ENCODE results near the gene POLR2H.

The POLR2H gene

DNA sequence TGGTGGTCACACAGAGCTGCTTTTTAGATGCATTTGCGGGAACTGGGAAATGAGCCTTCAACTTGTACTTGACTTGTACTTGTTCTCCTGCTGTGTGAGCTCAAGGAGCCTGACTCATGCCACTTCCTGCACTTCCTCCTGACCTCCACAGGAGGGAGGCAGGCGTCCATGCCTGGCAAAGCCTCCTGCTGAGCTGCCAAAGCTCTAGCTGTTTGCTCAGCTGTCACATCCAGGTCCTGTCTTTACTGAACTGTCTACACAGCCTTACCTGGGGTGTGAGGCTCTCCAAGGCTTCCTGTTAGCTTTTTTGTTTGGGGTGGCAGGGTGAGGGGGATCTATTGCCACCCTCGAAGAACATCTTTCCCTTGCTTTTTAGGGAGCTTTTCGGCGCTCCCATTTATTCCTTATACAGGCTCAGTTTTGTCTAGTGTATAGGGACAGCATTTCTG, 10.1 kb downstream of the POLR2H start:
- DNase-seq (ENCODE audit: low read depth, low spot score): peak; percentile 81

DNA sequence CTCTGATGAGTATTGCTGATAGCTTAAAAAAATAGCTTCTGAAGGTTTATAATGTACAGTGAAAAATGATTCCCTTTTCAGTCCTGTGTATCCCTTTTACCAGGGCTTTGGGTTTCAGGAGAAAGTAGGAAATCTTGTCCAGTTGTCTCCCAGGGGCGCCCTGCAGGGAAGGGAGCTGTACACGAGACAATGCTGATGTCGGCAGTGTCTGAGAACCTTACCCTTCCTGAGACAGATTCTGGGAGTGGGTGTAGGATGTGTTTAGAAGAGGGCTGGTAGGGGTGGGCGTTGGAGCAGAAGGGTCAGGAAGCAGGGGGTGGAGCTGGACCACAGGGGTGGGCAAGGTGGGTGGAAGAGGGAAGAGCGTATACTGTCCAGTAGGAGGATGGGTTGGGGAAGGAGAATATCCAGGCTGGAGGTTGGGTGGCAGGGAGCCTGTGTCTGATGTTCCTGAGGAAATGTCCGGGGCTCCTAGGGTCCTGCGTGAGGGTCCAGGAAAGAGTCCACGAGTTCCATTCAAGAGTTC, 10.8 kb downstream of the POLR2H start:
- DNase-seq (ENCODE audit: low read depth, low spot score): no peak

DNA sequence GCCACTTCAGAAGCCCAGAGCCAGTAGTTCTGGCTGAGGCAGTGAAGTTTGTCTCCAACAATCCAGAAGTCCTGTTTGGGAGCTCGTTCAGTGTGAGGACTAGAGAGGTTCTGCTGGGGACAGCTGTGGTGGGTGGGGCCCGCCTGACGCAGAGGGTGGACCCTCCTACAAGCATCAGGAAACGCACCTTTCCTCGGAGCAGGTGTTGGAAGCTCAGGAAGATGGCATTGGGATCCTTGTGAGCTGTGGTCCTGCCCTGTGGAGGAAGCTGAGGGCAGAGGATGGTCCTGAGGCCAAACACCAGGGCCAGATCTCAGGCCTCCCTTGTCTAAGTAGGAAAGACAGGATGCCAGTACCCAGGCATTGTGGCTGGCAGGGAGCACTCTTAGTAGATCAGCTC, 11.4 kb downstream of the POLR2H start:
- no peak for DNase-seq (ENCODE audit: low read depth, low spot score)

DNA sequence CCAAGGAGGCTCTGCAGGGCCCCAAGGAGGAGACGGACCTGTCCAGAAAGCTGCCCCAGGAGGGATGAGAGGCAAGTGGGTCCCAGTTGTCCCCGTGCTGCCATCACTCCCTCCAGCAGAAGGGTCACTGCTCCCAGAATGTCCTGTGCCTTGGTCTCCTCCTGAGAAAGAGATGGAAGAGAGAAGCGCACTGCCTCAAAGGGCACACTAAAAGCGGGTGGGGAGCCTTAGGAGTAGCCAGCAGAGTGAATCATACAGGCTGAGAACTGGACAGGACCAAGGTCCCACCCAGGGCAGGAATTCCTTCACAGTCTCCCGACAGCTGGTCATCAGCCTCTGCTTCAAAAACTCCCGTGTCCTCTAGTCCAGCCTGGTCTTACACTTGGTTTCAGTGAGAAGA, 11.9 kb downstream of the POLR2H start:
- no peak for DNase-seq (ENCODE audit: low read depth, low spot score)

DNA sequence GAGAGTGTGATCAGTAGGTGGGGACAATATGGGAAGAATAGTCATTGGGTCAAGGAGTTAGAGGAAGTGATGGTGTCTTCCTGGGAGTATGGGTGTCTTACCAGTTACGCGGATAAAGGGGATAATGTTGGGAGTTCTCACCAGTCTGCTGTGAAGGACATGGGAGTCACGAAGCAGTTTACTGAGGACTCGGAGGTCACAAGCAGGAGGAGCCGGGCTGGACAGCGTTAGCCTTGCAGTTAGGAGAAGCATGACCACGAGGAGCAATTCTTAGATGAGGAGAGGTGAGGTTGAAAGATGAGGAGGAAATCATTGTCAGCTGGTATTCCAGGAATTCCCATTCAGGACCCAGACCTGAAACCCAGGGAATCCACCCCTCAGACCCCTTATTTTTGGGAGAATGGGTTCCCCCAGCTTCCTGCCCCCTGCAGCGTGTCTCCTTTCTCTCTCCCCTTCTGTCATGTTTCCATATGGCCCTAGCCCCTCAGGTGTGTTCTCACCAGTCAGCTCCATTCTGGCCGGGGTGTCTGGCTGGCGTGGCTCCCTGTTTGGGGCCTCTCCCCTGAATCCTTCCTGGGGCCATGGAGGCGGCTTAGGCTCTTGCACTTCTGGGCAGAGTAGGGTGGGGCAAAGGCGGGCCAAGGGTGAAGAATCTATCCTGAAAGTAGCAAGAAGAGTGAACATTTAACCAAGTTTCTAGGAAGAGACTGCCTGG, 14.4 kb downstream of the POLR2H start:
- no peak for DNase-seq (ENCODE audit: low read depth, low spot score)

DNA sequence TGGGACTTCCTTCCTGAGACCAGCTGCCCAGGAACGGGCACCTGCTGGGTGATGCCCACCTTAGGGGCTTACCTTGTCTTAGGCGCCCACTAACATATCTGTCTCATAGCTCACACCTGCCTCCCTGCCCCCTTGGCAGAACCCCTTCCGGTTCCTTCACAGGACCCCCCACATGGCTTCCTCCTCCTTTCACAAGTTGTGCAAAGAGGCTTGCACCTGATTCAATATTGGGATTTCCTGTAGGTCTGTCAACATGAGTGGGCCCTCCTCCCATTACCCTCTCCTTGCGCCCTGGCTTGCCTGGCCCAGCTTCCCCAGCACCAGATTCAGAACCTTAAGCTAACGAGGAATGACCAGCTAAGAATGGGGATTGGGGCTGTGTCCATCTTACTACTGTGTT, 15.9 kb downstream of the POLR2H start:
- no peak for DNase-seq (ENCODE audit: low read depth, low spot score)

DNA sequence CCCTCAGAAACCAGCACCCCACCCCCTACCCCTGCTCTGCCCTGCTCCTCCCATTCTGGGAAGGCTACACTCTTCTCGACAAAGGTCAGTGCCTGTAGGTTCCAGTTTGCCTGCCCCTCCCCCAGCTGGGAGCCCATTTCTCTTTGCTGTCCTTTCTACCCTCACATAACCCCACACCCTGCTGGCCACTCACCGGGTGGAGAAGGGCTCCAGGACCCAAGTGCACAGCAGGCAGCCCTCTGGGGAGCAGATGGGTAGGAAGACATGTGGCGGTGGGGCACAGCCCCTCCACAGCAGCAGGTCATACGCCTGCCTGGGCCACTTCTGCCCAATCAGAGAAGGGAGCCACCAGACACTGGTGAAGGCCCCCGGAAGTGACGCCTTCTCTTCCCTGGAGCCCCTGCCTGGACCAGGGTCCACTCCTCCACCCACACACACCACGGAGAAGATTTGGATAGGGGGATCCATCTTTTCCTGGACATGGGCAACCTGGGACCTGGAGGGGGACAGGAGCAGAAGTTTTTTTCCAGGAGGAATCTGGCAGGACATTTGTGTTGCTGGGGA, 16.5 kb downstream of the POLR2H start, which contains the start of gene THPO:
THPO (minus strand) TSS at position 326 of the 564 bp plus-strand sequence. CDS start 1,948 bp downstream, outside the sequence.
- no peak for DNase-seq (ENCODE audit: low read depth, low spot score)

DNA sequence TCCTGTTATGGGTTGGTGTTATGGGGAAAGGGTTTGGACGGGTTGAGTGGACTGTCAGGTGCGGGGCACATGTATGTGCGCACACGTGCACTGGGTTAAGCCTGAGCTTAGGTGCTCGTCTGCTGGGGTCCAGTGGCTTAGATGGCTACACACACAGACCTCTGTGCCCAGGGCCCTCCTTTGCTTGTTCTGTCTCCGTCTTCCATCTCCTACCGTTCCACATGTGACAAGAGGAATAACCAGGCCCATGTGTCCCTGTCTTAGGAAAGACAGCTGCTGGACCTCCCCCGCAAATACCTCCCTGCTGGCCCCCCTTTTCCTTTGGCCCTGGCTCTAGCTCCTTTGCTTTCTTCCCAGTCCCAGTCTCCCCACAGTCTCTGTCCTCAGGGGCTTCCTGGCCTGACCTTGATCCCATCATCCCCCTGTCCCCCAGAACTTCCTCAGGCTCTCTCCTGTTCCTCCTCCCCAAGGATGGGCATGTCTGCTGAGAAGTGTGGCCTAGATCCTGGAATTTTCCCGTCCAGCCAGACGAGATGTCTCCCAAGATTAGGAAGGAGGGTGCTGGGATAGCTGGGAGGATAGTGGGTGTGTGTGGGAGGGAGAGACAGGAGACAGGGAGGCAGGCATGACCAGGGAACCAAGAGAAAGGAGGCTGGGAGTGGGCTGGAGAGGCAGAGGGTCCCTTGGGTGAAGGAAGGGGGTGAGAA, 17.3 kb downstream of the POLR2H start:
- DNase-seq (ENCODE audit: low read depth, low spot score): no peak

DNA sequence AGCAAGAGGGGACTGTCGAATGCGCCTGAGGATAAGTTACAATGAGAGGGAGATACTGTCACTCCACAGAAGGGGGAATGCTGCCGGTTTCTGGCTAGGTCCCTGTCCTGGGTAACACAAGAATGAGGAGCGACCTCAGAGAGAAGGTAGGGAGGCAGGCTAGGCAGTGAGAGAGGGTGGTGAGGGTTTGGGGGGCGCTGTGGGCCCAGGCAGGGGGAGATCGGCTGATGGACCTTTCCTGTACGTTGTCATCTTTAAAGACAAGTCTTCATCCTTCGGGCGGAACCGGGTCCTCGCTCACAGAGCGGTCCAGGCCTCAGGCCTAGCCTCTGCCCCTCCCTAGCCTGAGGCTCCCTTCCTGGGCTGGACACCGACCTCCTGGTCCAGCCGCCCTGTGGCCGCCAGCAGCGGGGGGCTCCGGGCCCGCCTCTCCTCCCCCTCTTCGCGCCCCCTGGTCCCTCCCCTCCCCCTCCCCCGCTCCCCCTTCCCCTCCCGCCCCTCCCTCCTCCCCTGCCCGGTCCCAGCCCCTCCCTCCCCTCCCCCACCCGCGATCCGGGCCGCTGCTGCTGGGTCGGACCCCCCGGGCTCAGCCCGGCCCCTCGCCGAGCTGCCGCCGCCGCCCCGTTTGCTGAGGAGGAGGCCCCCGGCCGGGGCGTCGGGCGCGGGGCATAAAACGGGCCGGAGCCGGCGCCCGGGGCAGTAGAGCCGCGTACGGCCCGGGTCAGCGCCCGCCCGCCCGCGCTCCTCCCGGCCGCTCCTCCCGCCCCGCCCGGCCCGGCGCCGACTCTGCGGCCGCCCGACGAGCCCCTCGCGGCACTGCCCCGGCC, 18.1 kb downstream of the POLR2H start, which contains the start of gene CHRD:
CHRD (plus strand) TSS at position 697 of the 827 bp plus-strand sequence. CDS start 265 bp downstream, outside the sequence.
- no peak for DNase-seq (ENCODE audit: low read depth, low spot score)

DNA sequence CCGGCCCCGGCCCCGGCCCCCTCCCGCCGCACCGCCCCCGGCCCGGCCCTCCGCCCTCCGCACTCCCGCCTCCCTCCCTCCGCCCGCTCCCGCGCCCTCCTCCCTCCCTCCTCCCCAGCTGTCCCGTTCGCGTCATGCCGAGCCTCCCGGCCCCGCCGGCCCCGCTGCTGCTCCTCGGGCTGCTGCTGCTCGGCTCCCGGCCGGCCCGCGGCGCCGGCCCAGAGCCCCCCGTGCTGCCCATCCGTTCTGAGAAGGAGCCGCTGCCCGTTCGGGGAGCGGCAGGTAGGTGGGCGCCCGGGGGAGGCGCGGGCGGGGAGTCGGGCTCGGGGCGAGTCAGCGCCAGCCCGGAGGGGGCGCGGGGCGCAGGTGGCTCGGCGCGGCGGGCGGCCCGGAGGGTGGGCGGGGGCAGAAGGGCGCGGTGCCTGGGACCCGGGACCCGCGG, 18.7 kb downstream of the POLR2H start:
- DNase-seq (ENCODE audit: low read depth, low spot score): no peak

DNA sequence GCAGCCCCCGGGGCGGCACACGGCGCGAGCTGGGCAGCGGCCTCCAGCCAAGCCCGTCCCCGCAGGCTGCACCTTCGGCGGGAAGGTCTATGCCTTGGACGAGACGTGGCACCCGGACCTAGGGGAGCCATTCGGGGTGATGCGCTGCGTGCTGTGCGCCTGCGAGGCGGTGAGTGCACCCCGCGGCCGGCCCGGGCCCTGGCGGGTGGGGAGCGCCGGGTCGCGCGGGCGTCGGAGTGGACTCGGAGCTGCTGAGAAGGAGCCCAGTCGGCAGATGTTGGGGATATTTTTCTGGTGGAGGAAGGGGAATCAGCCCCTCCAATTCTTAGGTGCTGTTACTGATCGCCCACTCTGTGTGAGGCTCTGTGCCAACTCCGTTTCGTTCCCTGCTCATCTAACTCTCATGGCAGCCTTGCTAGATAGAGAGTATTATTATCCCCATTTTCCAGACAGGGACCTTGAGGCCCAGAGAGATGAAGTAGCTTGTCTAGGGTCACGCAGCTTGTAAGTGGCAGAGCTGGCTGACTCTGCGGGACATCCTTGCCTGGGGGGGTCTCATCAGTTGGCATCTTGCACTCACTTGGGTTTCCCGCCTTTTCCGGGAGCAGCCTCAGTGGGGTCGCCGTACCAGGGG, 19.2 kb downstream of the POLR2H start:
- no peak for DNase-seq (ENCODE audit: low read depth, low spot score)

DNA sequence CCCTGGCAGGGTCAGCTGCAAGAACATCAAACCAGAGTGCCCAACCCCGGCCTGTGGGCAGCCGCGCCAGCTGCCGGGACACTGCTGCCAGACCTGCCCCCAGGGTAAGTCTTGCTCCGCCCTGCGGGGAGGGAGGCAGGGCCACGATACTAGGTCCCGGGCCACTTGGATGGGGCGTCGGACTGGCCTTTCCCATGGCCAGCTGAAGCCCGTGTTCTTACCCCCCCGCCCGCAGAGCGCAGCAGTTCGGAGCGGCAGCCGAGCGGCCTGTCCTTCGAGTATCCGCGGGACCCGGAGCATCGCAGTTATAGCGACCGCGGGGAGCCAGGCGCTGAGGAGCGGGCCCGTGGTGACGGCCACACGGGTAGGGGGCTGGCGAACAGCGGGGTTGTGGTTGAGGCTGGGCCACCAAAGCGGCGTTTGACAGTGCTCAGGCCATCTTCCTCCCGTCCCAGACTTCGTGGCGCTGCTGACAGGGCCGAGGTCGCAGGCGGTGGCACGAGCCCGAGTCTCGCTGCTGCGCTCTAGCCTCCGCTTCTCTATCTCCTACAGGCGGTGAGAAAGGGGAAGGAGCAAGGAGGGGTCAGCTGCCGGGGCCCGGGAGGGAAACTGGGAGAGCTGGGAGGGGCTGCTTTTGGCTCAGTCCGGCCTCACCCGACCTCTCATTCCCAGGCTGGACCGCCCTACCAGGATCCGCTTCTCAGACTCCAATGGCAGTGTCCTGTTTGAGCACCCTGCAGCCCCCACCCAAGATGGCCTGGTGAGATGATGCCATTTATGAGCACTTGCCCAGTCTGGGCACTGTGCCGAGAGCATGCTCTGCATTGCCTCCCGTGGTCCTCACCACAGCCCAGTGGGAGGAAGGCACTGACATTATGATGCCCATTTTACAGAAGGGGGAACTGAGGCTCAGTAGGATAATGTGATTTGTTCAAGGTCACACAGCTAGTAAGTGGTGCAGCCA, 20.0 kb downstream of the POLR2H start:
- DNase-seq (ENCODE audit: low read depth, low spot score): no peak

DNA sequence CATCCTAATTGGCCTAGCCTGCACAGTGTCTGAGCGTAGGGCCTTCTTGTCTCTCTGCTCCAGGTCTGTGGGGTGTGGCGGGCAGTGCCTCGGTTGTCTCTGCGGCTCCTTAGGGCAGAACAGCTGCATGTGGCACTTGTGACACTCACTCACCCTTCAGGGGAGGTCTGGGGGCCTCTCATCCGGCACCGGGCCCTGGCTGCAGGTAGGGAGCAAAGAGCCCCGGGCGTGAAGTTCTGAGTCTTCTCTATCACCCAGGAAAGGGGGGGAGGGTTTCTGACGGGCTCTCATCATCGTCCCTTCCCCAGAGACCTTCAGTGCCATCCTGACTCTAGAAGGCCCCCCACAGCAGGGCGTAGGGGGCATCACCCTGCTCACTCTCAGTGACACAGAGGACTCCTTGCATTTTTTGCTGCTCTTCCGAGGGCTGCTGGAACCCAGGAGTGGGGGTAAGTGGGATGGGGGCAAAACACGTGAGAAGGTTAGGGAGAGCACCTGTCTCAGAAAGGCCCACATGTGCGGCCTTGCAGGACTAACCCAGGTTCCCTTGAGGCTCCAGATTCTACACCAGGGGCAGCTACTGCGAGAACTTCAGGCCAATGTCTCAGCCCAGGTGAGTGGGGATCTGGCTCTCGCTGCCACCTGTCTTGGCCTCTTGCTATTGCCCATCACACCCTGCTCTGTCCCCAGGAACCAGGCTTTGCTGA, 21.0 kb downstream of the POLR2H start:
- DNase-seq (ENCODE audit: low read depth, low spot score): no peak

DNA sequence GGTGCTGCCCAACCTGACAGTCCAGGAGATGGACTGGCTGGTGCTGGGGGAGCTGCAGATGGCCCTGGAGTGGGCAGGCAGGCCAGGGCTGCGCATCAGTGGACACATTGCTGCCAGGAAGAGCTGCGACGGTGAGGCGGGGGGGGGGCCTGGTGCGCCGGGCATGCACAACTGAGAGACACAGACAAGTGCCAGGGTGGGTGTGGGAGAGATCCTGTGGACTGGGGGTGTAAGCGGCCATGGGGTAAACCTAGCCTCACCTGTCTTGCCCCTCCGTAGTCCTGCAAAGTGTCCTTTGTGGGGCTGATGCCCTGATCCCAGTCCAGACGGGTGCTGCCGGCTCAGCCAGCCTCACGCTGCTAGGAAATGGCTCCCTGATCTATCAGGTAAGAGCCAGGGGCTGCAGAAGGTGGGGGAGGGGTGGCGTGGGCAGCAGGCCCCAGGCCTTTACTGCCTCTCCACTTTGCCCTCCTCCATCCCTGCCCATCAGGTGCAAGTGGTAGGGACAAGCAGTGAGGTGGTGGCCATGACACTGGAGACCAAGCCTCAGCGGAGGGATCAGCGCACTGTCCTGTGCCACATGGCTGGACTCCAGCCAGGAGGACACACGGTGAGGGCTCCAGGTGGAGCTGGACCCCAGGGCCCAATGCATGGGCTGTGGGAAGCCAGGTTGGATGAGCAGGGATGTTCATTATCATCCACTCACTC, 21.7 kb downstream of the POLR2H start:
- no peak for DNase-seq (ENCODE audit: low read depth, low spot score)

DNA sequence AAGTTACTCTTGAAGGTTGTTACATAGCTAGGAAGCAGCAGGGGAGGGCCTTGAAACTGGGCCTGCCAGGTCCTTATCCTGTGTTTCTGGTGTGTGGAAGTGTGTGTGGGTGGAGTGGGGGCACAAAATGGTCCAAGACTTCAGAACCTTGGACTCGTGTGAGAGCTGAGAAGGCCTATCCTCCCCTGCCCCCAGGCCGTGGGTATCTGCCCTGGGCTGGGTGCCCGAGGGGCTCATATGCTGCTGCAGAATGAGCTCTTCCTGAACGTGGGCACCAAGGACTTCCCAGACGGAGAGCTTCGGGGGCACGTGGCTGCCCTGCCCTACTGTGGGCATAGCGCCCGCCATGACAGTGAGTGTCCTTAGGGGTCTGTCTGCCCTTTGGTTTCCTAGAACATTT, 22.8 kb downstream of the POLR2H start:
- no peak for DNase-seq (ENCODE audit: low read depth, low spot score)

DNA sequence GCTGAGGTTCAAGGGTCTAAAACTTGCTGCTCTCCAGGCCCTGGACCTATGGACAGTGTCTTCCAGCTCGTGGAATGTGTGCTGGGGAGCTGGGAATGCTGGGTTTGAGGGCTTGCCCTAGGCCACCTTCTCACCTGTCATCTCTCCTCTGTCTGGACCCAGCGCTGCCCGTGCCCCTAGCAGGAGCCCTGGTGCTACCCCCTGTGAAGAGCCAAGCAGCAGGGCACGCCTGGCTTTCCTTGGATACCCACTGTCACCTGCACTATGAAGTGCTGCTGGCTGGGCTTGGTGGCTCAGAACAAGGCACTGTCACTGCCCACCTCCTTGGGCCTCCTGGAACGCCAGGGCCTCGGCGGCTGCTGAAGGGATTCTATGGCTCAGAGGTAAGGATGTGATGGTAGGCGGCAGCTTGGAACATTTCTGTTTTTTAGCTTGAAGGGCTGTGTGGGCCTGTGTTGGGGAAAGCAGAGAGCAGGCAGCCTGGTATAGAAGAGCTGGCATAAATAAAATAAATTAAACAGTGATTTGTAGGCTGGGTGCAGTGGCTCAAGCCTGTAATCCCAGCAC, 23.4 kb downstream of the POLR2H start:
- no peak for DNase-seq (ENCODE audit: low read depth, low spot score)

DNA sequence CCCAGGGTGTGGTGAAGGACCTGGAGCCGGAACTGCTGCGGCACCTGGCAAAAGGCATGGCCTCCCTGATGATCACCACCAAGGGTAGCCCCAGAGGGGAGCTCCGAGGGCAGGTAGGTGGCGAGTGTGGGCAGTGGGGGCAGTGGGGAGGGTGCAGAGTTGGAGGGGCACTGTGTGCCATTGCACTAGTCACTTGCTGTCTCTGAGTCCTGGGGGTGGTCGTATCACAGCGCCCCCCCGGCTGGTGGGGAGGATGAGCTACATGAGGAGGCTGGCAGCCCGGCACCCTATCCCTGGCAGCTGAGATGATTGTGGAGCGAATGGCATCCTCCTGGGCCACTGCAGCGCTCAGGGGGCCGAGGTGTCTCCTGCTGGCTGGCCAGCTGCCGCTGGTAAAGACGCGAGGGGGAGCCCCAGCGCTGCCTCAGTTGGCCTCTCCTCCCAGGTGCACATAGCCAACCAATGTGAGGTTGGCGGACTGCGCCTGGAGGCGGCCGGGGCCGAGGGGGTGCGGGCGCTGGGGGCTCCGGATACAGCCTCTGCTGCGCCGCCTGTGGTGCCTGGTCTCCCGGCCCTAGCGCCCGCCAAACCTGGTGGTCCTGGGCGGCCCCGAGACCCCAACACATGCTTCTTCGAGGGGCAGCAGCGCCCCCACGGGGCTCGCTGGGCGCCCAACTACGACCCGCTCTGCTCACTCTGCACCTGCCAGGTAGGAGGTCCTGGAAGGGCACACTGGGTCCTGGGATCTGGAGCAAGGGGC, 24.7 kb downstream of the POLR2H start:
- no peak for DNase-seq (ENCODE audit: low read depth, low spot score)

Measured in brain pericyte (primary cell).